Stimulated activated CD8-positive, alpha-beta memory T cell treated with anti-CD3 and anti-CD28 coated beads, Interleukin-15, amount 100 ng/mL, for 1 hour (primary cell): ENCODE data around the gene POMT2.

Source experiments
- DNase-seq: peaks from one replicate; pipeline ENCODE4 v3.0.0-alpha.2; 2020; ENCODE audit warnings: low read depth

The POMT2 gene

DNA sequence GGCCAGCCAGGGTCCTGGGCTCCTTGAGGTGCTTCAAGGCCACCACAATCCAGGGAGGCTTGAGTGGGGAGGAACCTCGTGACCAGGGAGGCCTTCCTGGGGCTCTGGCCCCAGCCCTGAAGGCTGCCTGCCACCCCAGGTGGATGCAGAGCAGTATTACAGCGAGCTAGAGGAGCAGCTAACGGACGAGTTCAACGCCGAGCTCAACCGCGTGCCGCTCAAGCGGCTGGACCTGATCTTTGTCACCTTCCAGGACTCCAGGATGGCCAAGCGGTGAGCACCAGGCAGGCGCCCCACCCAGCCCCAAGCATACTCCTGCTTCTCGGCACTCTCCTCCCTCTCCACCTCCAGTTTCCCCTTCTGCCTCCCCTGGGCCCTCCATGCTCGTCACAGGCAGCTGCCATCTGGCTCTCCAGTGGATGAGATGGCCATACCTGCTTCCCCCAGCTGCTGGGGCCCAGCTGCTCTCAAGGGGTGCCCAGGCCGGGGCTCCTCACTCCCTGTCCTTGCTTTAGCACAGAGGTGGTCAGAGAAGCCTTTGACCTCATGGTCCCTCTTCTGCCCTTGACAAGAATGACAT, 80.3 kb downstream of the POMT2 start:
- no peak for DNase-seq

DNA sequence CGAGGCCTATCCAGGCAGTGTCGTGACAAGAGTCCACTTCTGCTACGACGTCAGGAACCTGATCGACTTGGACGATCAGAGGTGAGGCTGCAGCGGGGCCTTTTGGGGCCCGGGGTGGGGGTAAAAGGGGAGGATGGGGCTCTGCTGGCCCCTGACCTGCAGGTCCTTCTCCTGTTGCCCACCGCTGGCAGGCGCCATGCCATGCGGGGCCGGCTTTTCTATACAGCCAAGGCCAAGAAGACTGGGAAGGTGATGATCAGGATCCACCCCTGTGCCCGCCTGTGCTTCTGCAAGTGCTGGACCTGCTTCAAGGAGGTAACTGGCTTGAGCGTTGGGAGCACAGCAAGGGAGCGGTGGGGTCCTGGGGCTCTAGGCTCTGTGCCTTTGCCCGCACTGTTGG, 81.3 kb downstream of the POMT2 start:
- no peak for DNase-seq

DNA sequence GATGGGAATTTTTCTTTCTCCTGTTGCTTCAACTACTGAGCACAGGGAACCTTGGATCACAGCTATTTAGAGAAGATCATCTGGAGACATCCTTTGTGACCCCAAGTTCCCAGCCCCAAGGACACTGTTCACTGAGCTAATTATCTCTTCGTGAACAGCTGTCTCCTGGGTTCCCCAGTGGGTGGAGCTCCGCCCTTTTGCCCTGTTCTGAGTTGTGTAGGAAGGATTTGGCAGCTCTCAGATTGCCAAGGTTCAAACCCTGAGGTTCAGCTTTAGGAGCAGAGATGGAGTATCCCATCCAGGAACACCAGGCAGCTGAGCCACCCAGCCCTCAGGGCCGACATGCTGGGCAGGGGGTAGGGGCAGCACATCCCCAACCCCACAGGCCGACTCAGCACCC, 81.7 kb downstream of the POMT2 start:
- no peak for DNase-seq

DNA sequence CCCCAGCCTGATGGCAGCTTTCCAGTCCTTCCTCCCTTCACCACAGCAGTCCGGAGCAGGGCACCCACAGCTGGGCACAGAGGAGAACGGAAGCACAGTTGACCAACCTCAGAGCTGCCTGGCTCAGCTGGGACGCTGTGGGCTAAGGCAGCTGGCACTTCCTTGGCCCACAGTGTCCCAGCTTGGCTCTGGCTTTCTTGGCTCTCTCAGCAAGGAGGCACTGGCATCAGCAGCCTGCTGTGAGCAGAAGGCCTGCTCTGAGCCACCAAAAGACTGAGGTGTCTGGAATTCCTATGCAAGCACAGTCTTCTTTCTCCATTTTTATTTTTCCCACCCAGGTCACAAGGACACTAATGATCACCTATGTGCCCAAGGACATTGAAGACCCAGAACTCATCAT, 82.3 kb downstream of the POMT2 start:
- no peak for DNase-seq

DNA sequence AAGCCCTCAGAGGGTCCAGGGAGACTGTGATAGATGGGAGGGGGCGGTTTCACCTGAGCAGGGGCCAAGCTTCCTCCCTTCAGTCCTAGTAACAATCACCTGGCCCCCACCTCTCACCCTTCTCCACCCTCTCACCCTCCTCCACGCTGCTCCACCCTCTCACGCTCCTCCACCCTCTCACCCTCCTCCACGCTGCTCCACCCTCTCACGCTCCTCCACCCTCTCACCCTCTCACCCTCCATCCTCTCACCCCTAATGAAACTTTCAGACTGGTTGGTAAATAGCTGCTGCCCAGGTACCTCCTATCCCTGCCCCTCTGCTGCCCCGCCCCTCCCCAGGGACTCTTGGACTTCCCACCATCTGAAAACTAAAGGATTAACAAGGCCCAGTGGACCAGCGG, 83.9 kb downstream of the POMT2 start:
- DNase-seq: no peak

DNA sequence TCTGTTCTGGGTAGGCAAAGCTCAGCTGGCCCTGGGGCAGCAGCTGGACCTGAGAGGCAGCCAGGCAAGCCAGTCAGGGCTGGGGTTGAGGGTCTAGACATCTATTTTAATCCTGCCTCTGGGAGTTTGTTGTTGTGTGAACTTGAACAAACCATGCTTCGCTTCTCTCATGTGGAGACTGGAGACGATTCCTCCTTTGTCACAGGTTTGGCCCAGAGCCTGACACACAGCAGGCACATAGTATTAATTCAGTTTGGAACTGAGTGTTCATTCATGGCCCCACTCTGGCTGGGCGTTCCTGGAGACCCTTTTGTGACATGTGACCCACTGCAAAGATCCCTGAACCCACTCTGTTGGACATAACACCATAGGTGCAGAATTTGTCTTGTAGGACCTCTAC, 89.0 kb downstream of the POMT2 start:
- DNase-seq: no peak

DNA sequence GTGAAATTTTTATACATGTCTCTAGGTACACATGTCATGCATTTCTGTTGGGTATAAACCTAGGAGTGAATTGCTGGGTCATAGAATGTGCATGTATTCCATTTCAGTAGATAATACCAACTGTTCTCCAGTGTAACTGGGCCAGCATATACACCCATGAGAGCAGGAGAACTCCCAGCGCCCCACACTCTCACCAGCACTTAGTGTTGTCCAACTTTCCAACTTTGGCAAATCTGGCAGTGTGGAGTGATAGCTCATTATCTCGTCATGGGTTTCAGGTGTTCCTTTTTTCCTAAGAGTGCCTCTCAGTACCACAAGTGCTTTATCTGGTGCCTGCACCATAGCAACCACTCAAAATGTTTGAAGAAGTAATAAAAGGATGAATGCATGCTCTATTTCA, 89.8 kb downstream of the POMT2 start:
- DNase-seq: no peak

DNA sequence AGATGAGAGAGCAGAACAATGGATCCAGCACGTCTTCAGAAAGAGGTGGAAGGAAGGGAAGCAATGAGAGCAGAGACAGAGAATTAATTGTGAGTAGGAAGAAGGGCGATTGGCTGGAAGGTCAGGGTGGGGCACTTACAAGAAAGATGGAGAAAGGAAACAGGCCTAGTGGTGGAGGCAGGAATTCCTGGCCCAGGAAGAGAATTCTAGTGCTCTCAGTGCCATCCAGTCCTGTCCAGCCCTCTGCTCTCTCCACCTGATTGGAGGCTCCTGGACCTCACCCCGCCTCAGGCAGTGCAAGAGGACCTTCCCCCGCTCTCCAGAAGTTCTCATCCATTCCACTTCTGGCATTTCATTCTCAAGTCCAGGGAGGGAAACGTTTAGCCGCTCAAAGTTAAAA, 92.6 kb downstream of the POMT2 start:
- no peak for DNase-seq

DNA sequence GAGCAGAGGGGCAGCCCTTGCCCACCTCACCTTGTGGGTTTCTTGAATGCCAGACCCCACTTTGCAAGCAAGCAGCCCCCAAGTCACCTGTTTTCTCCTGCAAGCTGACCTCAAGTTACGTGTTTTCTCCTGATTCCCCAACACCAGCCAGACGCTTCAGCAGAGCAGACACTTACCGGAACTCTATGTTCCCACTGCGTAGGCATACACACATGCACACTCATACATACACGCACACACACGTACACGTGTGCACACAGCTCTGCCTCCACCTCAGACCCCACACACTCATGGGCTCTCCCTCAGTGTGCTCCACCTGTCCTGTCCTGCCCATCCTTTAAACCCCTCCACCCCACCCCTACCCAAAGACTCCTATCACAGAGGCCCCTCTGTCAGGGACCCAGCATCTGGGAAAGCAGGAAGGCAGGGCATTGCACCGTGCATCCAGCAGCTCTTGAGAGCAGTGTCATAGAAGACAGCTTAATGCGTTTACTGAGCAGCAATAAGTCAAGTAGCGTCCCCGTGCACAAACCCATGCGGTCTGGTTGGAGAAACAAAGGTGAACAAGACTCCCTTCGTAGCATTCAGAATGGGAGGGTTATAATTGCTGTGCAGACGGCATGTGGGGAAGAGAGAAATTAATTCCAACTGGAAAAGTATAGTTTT, 94.7 kb downstream of the POMT2 start:
- DNase-seq: no peak

DNA sequence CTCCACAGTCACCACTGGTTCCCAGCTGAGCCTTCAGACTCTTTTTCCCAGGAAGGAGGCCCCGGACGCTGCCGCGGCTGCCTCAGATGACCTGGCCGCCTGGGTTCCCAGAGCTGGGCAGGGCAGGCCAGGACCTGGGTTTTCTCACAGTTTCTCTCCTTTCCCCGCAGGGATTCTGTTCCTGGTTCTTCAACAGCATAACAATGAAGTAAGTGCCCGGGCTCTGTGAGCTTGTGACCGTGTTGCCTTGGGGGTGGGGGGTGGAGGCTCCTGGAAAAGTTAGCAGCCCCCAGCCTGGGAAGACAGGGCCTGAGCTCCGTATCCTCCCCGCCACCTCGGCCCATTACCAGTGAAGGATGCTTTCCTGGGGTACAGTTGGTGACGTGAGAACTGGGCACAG, 95.4 kb downstream of the POMT2 start:
- DNase-seq: no peak
